Activated gamma-delta T cell treated with anti-CD3 and anti-CD28 coated beads, Interleukin-2, amount 50 U/mL, for 16 hours (primary cell): ENCODE results near the gene UACA.
"Not testable (repeated sequence)": the region's sequence is repeated elsewhere in the genome, so short reads cannot be mapped to it uniquely, and the experiment has no call there.

Experiments used
- DNase-seq: peaks from one replicate; pipeline ENCODE4 v3.0.0-alpha.2; 2020; ENCODE audit warnings: low read depth

The UACA gene

DNA sequence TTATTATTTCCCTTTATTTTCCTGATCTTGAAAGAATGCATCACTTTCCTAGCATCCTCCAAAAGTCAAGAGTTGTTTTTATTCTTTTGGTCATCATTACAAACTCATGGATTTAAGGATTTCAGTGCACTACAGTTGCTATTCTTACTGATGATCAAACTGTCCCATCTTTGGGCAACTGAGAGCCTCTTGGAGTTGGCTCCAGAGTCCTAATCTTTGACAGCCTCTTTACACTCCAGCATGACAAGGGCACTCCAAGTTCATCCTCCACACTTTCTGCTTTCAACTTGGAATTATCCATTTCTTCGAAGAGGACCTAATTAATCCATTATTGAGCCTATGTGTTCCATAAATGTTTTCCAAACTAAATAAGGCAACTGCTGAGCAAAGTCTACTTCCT lies 5.7 kb downstream of the UACA start:
- DNase-seq, result no peak

GRCh38 chr15:70754862-70755261 lies 8.5 kb downstream of the UACA start:
- no peak for DNase-seq

- DNase-seq, result no peak
These were observed 10.1 kb downstream of the UACA start for GRCh38 chr15:70753101-70753829.

DNA sequence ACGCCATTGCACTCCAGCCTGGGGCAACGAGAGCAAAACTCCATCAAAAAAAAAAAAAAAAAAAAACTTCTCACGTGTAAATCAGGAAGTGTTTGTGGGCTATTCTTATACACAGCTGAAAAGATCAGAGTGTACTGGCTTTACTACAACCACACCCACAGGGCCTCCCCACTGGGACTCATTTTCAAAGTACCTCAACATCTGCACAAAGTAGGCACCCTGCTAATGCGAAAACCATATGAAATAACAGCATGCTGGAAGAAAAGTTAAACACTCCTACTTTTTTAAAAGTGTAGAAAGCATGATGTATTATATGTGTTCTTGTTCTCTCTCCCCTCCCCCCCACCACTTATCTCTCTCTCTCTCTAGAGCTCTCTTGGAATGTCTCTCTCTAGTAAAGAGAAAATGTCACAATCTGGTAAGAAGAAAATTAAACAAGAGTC lies 11.1 kb downstream of the UACA start:
- no peak for DNase-seq

DNA sequence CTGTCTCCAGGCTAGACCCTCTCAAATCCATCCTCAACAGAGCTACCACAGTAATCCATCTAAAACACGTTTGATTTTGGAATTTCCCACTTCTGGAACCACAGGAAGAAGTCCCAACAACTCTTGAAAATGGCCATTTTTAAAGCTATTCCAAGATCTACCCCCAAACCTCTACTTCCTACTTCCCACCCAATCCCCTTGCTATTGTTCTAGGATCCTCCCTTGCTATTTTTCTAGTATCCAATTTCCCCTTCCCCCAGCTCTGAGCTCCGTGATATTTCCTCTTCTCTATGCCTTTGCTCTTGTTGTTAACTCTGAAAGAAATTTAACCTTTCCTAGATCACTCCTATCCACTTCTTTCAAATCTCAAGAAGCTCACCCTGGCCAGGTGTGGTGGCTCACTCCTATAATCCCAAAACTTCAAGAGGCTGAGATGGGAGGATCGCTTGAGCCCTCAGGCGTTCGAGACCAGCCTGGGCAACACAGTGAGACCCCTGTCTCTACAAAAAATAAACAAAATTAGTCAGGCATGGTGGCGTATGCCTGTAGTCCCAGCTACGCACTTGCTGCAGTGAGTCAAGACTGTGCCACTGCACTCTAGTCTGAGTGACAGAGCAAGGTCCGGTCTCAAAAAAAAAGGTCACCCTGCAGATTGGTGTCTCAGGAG lies 13.0 kb downstream of the UACA start:
- no peak for DNase-seq

- no peak for DNase-seq
These were observed 15.0 kb downstream of the UACA start for GRCh38 chr15:70748281-70748747.

DNA sequence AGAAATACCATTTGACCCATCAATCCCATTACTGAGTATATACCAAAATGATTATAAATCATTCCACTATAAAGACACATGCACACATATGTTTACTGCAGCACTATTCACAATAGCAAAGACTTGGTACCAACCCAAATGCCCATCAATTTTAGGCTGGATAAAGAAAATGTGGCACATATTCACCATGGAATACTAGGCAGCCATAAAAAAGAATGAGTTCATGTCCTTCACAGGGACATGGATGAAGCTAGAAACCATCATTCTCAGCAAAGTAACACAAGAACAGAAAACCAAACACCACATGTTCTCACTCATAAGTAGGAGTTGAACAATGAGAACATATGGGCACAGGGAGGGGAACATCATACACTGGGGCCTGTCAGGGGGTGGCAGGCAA lies 16.8 kb downstream of the UACA start:
- not testable (repeated sequence) for DNase-seq

DNA sequence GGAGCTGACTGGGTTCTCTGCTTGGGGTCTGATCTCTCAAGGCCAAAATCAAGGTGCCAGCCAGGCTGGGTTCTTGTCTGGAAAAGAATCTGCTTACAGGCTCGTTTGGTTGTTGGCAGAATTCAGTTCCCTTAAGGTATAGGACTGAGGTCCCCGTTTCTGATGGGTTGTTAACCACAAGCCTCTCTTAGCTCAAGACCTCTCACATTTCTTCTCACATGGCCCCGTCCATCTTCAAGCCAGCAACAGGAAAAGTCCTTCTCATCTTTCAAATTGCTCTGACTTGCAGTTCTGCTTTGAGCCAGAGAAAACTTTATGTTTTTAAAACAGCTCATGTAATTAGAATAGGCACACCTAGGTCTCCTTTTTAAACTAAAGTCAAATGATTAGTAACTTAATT lies 20.4 kb downstream of the UACA start:
- DNase-seq, result no peak

DNA sequence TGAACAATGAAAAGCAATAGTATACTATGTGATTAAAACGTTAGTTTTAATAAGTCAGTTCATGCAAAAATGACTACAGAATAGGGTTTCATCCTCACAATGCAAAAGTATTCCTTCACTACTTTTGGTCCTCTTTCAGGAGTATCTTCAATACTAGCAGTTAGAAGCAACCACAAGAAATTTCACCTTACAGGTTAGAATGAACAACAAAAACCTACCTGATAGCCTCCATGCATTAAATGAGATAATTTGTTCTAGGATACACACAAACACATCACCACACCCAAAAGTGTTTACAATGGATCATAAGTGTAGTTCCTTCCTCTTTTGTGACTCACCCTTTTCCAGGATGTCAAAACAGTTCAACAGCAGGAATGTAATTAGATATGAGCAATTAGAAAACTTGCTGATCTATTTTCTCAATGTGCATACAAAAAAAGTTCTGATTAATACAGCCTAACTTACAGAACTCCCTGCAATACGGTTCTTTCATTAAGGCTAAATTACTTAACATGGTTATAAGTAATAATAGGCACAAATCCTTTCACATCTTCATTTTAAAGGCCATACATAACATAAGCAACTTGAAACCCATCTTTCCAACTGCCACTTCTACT lies 21.6 kb downstream of the UACA start:
- no peak for DNase-seq

- no peak for DNase-seq
These were observed 22.2 kb downstream of the UACA start for GRCh38 chr15:70741107-70741531.

- DNase-seq, result not testable (repeated sequence)
These were observed 28.3 kb downstream of the UACA start for GRCh38 chr15:70735040-70735439.

DNA sequence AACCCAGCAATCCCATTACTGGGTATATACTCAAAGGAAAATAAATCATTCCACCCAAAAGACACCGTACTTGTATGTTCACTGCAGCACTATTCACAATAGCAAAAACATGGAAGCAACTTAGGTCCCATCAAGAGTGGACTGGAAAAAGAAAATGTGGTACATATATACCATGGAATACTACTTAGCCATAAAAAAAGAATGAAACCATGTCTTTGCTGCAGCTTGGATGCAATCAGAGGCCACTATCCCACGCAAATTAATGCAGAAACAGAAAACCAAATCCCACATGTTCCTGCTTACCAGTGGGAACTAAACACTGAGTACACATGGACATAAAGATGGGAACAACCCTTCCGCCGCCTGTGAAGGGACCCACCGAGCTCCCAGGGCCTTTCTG lies 34.2 kb downstream of the UACA start:
- no peak for DNase-seq

DNA sequence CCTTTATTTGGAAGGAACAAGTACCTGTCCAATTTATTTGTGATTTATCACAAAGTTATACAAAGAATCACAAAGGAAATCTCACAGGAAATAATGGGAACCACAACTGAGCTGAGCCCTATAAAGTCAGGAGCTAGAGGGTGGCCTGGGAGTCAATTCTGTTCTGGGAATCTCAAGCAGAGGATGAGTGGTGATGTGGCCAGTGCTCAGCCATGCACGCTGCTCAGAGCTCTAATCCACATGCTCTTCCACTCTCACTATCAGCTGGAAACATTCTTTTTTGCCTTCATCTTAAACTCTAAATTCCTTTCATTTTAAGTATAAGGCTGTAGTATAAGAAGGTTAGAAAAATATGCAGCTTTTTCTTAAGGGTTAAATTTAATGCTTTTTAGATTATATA lies 36.6 kb downstream of the UACA start:
- DNase-seq, result no peak

DNA sequence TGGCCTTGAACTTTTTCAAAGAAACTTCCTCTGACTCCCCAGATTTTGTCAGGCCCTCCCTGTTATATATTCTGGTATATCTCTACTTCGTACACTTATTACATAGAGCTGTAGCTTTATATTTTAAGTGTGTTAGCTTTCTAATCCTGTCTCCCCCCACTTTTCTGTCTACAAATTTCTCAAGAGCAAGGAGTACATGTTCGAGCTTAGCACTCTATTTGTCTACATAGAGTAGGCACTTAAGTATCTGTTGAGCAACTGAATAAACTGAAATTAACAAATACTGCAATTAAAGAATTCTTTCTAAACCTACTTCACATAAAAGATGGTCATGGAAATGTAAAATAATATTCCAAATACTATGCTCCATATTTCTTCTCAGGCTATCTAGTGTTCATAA lies 39.4 kb downstream of the UACA start:
- DNase-seq, result no peak

DNA sequence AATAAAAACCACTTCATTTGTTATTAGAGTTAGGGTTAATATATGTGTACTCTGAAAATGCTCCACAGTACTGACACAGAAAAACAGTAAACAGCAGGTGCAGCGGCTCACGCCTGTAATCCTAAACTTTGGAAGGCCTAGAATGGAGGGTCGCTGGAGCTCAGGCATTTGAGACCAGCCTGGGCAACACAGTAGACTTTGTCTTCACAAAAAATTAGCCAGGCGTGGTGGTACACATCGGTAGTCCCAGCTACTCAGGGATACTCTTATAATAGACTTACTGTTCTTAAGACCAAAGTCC lies 40.3 kb downstream of the UACA start:
- no peak for DNase-seq

- DNase-seq, result no peak
These were observed 40.9 kb downstream of the UACA start for GRCh38 chr15:70722266-70723121.

- no peak for DNase-seq
These were observed 42.9 kb downstream of the UACA start for GRCh38 chr15:70720228-70721016.

DNA sequence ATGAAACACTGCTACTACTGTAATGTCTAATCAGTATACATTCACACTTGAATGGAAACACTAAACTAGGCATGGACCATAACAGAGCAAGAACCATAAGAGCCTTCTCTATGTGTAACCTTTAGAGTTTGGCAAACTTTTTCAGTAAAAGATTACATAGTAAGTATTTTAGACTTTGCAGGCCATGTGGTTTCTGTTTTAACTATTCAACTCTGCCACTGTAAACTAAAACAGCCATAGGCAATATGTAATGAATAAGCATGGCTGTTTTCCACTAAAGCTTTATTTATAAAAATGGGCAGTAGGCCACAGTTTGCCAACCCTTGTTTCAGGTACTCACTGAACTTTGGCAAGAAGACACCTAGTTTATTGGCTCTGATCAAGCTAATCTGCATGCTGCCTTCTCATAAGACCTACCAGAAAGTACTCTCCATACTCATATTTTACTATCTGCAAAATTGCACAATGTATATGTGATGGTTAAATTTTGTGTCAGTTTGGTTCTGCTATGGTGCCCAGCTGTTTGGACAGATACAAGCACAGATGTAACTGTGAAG lies 46.0 kb downstream of the UACA start:
- no peak for DNase-seq

- no peak for DNase-seq
These were observed 47.4 kb downstream of the UACA start for GRCh38 chr15:70715840-70716485.

GRCh38 chr15:70714565-70714964 lies 48.8 kb downstream of the UACA start:
- DNase-seq, result no peak

DNA sequence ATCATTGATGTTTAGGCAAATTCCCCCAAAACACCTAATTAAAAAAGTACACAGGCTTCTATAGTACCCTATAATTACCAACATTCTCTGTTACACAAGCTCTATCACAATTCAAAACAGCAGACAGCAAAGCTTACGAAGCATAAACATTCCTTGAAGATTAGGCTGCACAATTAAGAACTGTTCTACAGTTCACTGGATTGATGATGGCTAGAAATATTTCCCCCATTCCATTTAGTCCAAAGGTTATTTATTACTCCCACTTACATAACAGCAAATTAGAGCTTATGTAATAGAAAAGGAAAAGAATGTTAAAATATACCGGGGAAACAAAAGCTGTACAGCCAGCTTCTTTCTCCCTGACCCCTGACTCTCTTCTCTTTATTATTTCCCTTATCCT lies 49.3 kb downstream of the UACA start:
- no peak for DNase-seq
